Tibial nerve (tissue), 4 donors: ENCODE data around the gene MORC2. TPM values are rescaled to one million over a fixed set of nuclear protein-coding genes. Genes with fewer than 3 reads are reported as not detected.

ENCODE experiments used
- DNase-seq, 2 donors: peaks; one replicate each; pipeline ENCODE4 v3.0.0-alpha.2; 2019; ENCODE audit warnings: low spot score in 2 of 2
- H3K27ac ChIP-seq, 4 donors: fragments of 200-600 bp; sonication (generic) in 3 of 4; one replicate each; pipeline ENCODE4 v1.5.1; 2017 to 2019; ENCODE audit warnings: mild to moderate bottlenecking in 1 of 4
- H3K27me3 ChIP-seq, 2 donors: fragments of 200-600 bp; sonication (generic) in 1 of 2; one replicate each; pipeline versions ENCODE4 v1.5.1 to v1.6.0; 2017 to 2019
- H3K36me3 ChIP-seq, 3 donors: fragments of 200-600 bp; sonication (generic); one replicate each; pipeline ENCODE4 v1.5.1; 2018 to 2019
- H3K4me1 ChIP-seq, 4 donors: fragments of 200-600 bp; sonication (generic) in 3 of 4; one replicate each; pipeline ENCODE4 v1.5.1; 2017 to 2019
- H3K4me3 ChIP-seq, 4 donors: fragments of 200-600 bp; sonication (generic) in 3 of 4; one replicate each; pipeline ENCODE4 v1.5.1; 2017 to 2019; ENCODE audit warnings: mild to moderate bottlenecking in 1 of 4, moderate library complexity in 1 of 4
- H3K9me3 ChIP-seq, 4 donors: fragments of 200-600 bp; sonication (generic) in 3 of 4; one replicate each; pipeline ENCODE4 v1.5.1; 2017 to 2019
- CTCF ChIP-seq, 5 experiments: fragments of 200-600 bp in 3 of 5; fragments of 450-650 bp in 2 of 5; sonication (generic) in 3 of 5; IDR thresholded peaks; one replicate each; pipeline ENCODE4 v1.5.1; 2016 to 2019; ENCODE audit warnings: antibody characterized with exemption in 5 of 5, mild to moderate bottlenecking in 3 of 5, moderate library complexity in 2 of 5
- EP300 ChIP-seq, 2 donors: sonication (generic); formaldehyde crosslinking; IDR thresholded peaks; one replicate each; pipeline ENCODE4 v1.6.1; 2017; ENCODE audit warnings: antibody characterized with exemption in 2 of 2, mild to moderate bottlenecking in 1 of 2
- POLR2A ChIP-seq, 2 donors: fragments of 450-650 bp; IDR thresholded peaks; one replicate each; pipeline ENCODE4 v1.6.1; 2017; ENCODE audit warnings: antibody characterized with exemption in 2 of 2, mild to moderate bottlenecking in 2 of 2, moderate library complexity in 2 of 2
- WGBS, 2 donors: methylation state at CpG; one replicate each; pipeline ENCODE4 v1.1.5; 2018; 5-methylcytosine and 5-hydroxymethylcytosine counted together
- total RNA-seq, 4 donors: library from RNA; depleted of rRNA; stranded (reverse); fragments of >200 nt; gene quantifications; one replicate each; pipeline ENCODE4 v1.1.0, GENCODE V29; 2016

Gene MORC2
- total RNA-seq, 4 donors from 2014 or later, result 18.0 to 22.0 (median 21.0) TPM

- 49 to 54% methylated on average over 16 of the region's 16 CpGs for WGBS, 2 donors
- H3K9me3 ChIP-seq, result no peaks in the 10 kb centered on the region
- no peaks in the 10 kb centered on the region for H3K27me3 ChIP-seq
- TF ChIP-seq CTCF (IDR thresholded peaks at IDR 0.05), result no peak
- TF ChIP-seq EP300 (IDR thresholded peaks at IDR 0.05), result no peak
- no peak for TF ChIP-seq POLR2A (IDR thresholded peaks at IDR 0.05)
- H3K36me3 ChIP-seq, result no peaks in the 10 kb centered on the region
- no peak overlapping the region for H3K27ac ChIP-seq
- H3K4me3 ChIP-seq, result no peak overlapping the region
- H3K4me1 ChIP-seq, result peaks cover 0 to 7% (median 0%) of the 10 kb centered on the region in 4 donors
- no peak for DNase-seq
Measured at GRCh38 chr22:30878516-30879414, 89.8 kb downstream of the MORC2 start.

- TF ChIP-seq EP300 (IDR thresholded peaks at IDR 0.05) (no peak), POLR2A (IDR thresholded peaks at IDR 0.05) (no peak), CTCF (IDR thresholded peaks at IDR 0.05) (no peak)
- no peaks in the 10 kb centered on the region for H3K27me3 ChIP-seq
- peaks cover 0 to 4% (median 0%) of the 10 kb centered on the region in 3 donors for H3K36me3 ChIP-seq
- H3K4me1 ChIP-seq, result peaks cover 0 to 7% (median 0%) of the 10 kb centered on the region in 4 donors
- no peaks in the 10 kb centered on the region for H3K9me3 ChIP-seq
- DNase-seq, result no peak
- no peak overlapping the region for H3K4me3 ChIP-seq
- 67 to 69% methylated on average over 15 of the region's 15 CpGs for WGBS, 2 donors
- no peak overlapping the region for H3K27ac ChIP-seq
Measured at GRCh38 chr22:30877662-30878515, 90.7 kb downstream of the MORC2 start.

DNA sequence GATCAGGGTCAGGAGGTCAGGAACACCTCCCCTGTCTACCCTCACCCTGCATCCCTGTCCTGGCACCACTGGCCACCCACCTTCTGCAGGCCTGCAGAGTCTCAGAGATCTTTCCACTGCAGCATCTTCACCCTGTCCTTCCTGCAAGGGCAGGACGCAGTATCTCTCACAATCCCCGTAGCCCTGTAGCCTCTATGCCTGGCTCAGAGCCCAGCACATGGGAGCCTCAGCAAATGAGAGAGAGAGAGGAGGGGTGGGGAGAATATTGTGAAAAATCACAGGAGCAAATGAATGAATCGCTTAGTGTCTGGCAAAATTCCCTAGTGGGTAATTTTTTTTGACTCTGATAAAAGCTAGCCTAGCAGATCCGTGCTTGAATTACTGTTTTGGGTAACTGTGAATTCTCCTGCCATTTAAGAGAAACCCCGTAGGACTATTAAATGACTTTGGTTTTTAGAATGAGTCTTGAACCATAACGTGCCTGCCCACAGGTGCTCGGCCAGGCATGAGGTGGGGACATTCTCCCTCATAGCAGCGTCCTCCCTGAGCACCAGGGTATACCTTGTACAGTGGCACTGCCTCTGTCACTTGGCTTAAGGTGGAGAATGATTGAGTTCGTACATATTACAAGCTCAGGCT, 91.5 kb downstream of the MORC2 start:
- 32 to 43% methylated on average over 9 of the region's 9 CpGs for WGBS, 2 donors
- DNase-seq, result peak in 1 of 2 donors; percentile 33

DNA sequence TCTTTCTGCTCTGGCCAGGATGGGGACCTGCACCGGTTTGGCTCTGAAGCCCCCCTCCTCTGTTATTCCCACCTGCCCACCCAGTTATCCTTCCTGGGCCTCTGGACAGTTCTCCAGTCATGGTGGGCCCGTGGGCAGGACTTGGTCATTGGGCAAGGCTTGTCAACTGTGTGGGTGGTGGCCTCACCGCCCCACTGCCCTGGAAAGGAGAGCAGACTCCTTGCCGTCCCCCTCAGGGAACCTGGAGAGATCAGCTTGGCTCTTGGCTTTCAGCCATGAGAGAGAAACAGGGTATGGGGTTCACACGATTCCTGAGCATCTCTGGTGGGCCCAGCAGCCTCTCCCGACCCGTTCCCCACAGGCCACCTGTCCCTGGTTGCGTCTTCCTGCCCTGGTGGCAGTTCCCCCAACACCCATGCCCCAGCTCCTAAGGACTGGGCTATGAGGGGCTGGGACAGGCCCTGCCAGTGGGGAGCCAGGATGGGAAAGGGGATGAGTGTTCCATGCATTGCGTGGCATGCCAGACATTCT, 92.3 kb downstream of the MORC2 start:
- WGBS, 2 donors, result 80 to 89% methylated on average over 6 to 9 of the region's 9 CpGs

More for the DNA sequence above, 91.5 kb downstream of the MORC2 start:
- Histone ChIP-seq H3K27me3 (no peaks in the 10 kb centered on the region), H3K4me3 (no peak overlapping the region), H3K36me3 (peaks cover 0 to 4% (median 0%) of the 10 kb centered on the region in 3 donors), H3K27ac (no peak overlapping the region), H3K9me3 (no peaks in the 10 kb centered on the region), H3K4me1 (peaks cover 0 to 7% (median 0%) of the 10 kb centered on the region in 4 donors)
- no peak for TF ChIP-seq POLR2A (IDR thresholded peaks at IDR 0.05)
- TF ChIP-seq CTCF (IDR thresholded peaks at IDR 0.05), result no peak
- no peak for TF ChIP-seq EP300 (IDR thresholded peaks at IDR 0.05)

More for the DNA sequence above, 92.3 kb downstream of the MORC2 start:
- Histone ChIP-seq H3K36me3 (peaks cover 0 to 6% (median 0%) of the 10 kb centered on the region in 3 donors), H3K4me1 (peaks cover 0 to 7% (median 0%) of the 10 kb centered on the region in 4 donors), H3K9me3 (no peaks in the 10 kb centered on the region), H3K27me3 (no peaks in the 10 kb centered on the region), H3K4me3 (no peak overlapping the region), H3K27ac (no peak overlapping the region)
- TF ChIP-seq POLR2A (IDR thresholded peaks at IDR 0.05) (no peak), EP300 (IDR thresholded peaks at IDR 0.05) (no peak), CTCF (IDR thresholded peaks at IDR 0.05) (no peak)
- DNase-seq, result no peak
